Measurements from ENCODE around the gene TXNDC12. TPM values are rescaled to one million over a fixed set of nuclear protein-coding genes. Genes with fewer than 3 reads are reported as not detected.
"Not testable (repeated sequence)": the region's sequence is repeated elsewhere in the genome, so short reads cannot be mapped to it uniquely, and the experiment has no call there.

TXNDC12 gene
- total and polyA plus RNA-seq, 9 of the 15 experiments (the other 6 are each of a cell fraction or from before 2014, with no cell fraction given) = 17.0 to 60.8 (median 37.8) TPM

- POLR2A ChIA-PET = interaction anchor here (1.1 kb wide), 1 partner anchor 38 kb away, joined by 3 read pairs; no protein-coding TSS in a partner anchor
- FAIRE-seq; H3K4me2 ChIP-seq (ENCODE audit: insufficient read depth, low read length); H4K20me1 ChIP-seq (replicated peaks; ENCODE audit: control insufficient read depth, insufficient read depth, low read length); BruUV-seq (replicated peaks); H3K27me3 ChIP-seq (ENCODE audit: control insufficient read depth in 2 of 2, insufficient read depth in 2 of 2, low read length in 2 of 2); H3K9me1 ChIP-seq (ENCODE audit: control insufficient read depth, insufficient read depth, low read length); H3K4me3 ChIP-seq; H3K36me3 ChIP-seq (ENCODE audit: control insufficient read depth, insufficient read depth, low read length); DNase-seq (ENCODE audit: extremely low read depth in 1 of 4, low spot score in 3 of 4); ATAC-seq; H3K9ac ChIP-seq (ENCODE audit: insufficient read depth in 1 of 2, low read depth in 2 of 2, low read length in 2 of 2); H3K9me3 ChIP-seq (replicated peaks; ENCODE audit: control insufficient read depth, insufficient read depth, low read depth, low read length); in situ Hi-C loops (cut with MboI); H3K79me2 ChIP-seq (ENCODE audit: control insufficient read depth, insufficient read depth, low read length); CTCF ChIA-PET (ENCODE audit: low intra/inter-chr PET ratio); TF ChIP-seq NR4A1 (CRISPR knock-in tag; IDR thresholded peaks at IDR 0.05); REST (IDR thresholded peaks at IDR 0.05; ENCODE audit: borderline replicate concordance): not testable (repeated sequence)
- H2AFZ ChIP-seq (ENCODE audit: low read depth, low read length) = peak overlapping the region; percentile 52
- WGBS (ENCODE audit: insufficient coverage, low coverage, missing lambda C conversion rate) = 36% methylated on average over 4 of the region's 5 CpGs
- 0 out of 3 replicates have a peak overlapping the region, but pooled peaks have one; percentile 17 for H3K27ac ChIP-seq (ENCODE audit: extremely low read depth, low read depth, low read length)
- H3K4me1 ChIP-seq (replicated peaks in 1 of 2; ENCODE audit: control insufficient read depth in 2 of 2, insufficient read depth in 2 of 2, low read length in 2 of 2) = peaks cover 0 to 12% of the 10 kb centered on the region in 2 experiments; a peak in 4 of 5 replicates
- intact Hi-C loops (cut with micrococcal nuclease) = loop anchor here (10.0 kb wide), 2 partner anchors 181 to 211 kb away; no protein-coding TSS in a partner anchor
- TF ChIP-seq NR4A1 (tag; IDR thresholded peaks at IDR 0.05) = peak; percentile 81; the same call in 1 of the 2 replicates
- 0 out of 2 replicates have a peak, but pooled peaks have one; percentile 33 for TF ChIP-seq CXXC5 (CRISPR knock-in tag; IDR thresholded peaks at IDR 0.05)
- TF ChIP-seq PTTG1 (tag; IDR thresholded peaks at IDR 0.05; ENCODE audit: low read depth) = 0 out of 2 replicates have a peak, but pooled peaks have one; percentile 23
- peak; percentile 72 for TF ChIP-seq SMAD4 (CRISPR knock-in tag; conservative IDR thresholded peaks at IDR 0.05)
- TF ChIP-seq MEF2D (tag; conservative IDR thresholded peaks at IDR 0.05; ENCODE audit: low read depth) = 0 out of 2 replicates have a peak, but pooled peaks have one; percentile 47
- TF ChIP-seq ZNF592 (IDR thresholded peaks at IDR 0.05) = peak; percentile 75; the same call in 1 of the 2 replicates
- TF ChIP-seq REST (CRISPR knock-in tag; IDR thresholded peaks at IDR 0.05; ENCODE audit: low read depth) = 0 out of 2 replicates have a peak, but pooled peaks have one; percentile 25
Observed at GRCh38 chr1:52006081-52006553, 48.9 kb downstream of the TXNDC12 start.
